ENCODE data around the gene IMPG2. TPM values are rescaled to one million over a fixed set of nuclear protein-coding genes. Genes with fewer than 3 reads are reported as not detected.

Gene IMPG2
- total RNA-seq, 1 experiment from 2014 or later, result 0.08 TPM

DNA sequence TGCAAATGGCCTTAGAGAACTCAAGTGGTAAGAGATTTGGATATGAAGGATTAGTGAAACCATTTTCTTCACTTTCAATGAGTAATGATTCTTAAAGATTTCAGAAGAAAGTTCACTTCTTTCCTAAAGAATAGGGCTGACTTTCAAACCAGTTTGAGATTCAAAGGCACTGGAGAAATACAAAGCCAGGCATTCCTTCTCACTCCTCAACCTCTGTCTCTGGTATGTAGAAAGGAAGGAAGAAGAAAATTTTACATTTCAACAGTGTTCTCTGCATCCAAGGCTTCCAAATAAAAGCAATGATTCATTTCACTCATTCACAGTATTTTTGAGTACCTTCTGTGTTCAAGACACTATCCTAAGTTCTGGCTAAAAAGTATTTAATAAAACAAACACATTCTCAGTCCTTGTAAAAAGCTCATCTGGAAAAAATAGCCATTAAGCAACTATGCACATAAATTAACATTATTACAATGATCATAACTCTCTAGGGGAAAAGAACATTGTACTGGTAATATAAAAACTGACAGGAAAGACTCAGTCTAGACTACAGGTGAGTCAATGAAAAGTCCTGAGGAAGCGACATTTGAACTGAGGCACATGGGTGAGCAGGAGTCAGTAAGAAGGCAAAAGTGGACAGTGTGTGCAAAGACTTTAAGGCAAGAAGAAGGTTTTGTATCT lies 79.5 kb downstream of the IMPG2 start:
- no peak for DNase-seq (ENCODE audit: low spot score)

DNA sequence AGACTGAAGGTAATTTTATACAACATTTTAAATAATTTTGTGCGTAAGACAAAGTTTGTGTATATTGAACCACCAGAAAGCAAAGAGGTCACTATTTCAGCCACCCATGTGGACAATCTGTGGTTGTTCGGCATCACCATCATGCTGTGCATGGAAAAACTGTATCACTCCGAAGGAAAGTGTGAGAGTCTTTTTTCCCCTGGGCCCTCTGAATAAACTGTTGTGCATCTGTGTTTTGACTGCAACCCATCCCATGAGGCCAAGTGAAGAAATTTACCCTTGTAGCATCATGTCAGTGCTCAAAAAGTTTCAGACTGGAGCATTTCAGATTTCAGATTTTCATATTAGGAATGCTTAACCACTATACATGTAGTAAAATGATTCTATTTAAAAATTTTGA lies 85.3 kb downstream of the IMPG2 start:
- DNase-seq (ENCODE audit: low spot score), result no peak

DNA sequence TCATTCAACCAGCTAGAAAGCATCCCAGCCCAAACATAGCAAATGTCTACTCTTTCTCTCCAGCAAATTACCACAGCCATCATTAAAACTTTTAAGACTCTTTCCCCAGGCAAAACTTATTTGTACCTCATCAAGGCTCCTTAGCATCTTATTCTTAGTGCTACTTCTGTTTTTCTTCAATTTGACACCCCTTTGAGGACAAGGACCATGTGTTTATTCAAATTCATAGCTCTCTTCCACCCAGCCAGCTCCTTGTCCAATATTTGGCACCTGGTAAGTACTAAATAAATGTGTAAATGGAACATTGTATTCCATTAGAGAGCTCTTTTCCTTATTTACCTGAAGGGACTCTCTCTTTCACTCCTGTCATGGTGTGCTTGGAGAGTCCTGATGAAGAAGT lies 89.8 kb downstream of the IMPG2 start:
- no peak for DNase-seq (ENCODE audit: low spot score)

DNA sequence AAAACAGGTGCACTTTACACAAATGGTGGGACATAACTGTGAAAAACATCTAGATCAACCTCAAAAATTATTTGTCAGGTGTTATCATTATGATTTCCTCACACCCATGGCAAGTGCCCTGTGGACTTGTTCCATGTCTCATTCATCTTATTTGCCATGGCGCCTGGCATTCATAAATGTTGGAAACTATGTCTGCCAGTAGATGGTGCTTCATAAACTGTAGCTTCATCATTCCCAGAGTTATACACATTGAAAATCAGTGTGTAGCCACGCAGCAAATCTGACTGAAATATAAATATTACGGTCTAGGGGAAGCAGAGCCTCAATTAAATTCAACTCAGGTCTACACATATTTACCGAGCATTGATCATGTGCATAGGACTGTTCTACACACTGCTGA lies 90.7 kb downstream of the IMPG2 start:
- peak; percentile 11 for DNase-seq (ENCODE audit: low spot score)

DNA sequence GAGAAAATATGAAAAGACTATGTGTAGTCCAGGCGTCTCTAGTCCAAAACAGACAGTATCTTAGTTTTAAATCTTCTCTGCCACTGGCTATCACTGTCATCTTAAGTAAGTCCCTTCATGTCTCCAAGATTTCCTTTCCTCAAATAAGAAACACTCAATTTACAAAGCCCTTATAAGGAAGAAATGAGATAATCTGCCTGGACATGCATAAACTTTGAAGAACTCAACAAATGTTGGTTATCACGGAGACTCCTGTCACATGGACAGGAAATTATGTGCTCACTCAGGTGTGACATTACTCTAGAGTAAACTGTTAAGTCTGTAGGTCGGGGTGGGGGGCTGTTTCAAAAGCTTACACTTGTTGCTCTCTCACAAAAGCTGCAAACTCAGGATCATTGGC lies 91.9 kb downstream of the IMPG2 start:
- no peak for DNase-seq (ENCODE audit: low spot score)

DNA sequence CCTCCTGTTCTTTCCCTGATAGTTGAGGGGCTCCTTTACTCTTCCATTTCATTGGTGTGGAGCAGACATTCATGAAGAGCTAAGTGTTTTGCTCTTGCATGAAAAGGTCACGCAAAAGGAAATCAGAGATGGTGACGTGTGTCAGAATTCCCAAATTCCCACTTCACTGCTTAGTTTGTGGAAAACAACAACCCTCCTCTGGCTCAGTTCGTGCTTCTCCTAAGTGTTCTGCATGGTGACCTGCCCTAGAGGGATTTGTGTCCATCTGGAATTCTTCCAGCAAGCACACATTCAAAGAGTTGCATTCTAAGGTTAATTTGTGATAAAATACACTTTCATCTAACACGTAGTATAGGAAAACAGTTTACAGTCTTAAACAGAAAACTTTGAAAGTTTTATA lies 95.6 kb downstream of the IMPG2 start:
- no peak for DNase-seq (ENCODE audit: low spot score)

DNA sequence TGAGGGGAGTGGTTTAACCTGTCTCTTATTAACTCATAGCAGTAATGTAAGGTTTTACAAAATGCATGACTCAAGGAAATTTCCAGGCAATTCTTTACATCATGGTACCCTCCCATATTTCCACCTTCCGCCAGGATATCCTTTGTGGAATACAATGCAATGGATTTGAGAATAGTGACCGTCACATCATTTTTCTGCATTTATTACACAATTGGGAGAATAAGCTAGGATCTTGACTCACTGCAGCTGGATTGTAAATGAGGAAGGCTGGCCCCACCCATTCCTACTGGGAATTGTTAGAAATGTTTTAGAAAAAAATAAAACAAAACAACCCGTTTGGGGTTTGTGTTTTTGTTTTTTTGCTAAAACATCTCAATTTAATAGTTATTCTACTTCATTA lies 97.4 kb downstream of the IMPG2 start:
- no peak for DNase-seq (ENCODE audit: low spot score)

DNA sequence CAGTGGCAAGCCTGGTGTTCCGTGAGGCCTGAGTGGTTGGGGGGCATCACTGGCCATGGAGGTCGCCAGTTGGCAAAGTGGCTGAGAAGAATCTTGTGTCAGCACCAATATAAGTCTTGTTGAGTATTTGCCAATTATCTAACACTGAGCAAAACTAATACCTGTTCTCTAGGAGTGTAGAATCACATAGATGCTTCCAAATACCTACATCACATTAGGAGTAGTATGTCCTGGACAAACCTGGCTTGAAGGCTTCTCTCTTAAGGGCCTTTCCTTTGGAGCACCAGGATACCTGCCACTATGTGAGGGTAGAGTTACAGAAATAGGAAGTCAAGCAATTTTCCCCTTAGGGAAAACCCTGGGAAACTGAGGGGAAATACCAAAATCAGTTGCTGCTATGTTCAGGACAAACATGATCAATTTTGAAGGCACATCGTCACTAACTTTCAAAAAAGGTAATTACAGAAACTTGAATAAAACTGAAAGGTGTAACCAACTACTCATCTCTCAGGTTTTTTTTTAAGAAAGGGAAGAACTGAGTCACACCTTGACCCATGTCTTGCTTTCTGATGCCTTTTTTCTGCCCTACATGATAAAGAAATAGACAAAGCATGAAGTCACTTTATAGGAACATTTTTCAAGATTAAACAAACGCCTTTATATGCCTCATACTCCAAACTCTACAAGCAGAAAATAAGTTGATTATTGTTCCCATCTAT lies 100.4 kb downstream of the IMPG2 start:
- DNase-seq (ENCODE audit: low spot score), result no peak

DNA sequence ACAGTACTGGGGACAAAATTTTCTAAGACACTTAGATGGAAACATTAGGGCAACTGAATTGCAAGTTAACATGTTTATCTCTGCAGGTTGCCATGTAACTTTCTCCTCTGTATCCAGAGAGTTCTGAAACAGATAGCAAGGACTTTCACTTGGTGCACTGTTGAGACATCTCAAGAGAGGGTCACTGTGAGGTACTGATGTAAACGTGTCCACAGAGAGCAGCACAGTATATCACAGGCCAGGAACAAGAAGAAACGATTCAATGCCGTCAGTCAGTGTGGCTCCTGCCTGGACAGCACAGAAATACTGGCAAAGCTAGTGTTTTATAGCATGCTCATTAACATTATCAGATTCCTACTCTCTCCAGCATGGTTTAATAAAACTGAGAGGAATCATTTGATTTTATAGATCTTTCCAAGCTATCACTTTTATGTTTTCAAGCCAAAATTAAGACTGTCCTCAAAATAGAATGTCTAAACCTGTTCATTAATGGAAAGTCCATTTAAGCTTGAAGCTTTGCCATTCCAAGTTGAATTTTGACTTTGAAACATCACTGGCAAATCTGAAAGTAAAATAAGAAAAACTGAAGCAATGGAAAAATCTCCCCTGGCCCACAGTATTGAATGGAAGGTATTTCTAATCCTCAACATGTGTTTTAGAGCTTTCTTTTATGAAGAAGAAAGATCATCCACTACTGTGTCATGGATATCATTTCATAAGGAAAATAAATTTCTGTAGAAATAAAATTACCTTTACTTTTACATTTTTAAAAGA lies 102.7 kb downstream of the IMPG2 start:
- DNase-seq (ENCODE audit: low spot score), result no peak

DNA sequence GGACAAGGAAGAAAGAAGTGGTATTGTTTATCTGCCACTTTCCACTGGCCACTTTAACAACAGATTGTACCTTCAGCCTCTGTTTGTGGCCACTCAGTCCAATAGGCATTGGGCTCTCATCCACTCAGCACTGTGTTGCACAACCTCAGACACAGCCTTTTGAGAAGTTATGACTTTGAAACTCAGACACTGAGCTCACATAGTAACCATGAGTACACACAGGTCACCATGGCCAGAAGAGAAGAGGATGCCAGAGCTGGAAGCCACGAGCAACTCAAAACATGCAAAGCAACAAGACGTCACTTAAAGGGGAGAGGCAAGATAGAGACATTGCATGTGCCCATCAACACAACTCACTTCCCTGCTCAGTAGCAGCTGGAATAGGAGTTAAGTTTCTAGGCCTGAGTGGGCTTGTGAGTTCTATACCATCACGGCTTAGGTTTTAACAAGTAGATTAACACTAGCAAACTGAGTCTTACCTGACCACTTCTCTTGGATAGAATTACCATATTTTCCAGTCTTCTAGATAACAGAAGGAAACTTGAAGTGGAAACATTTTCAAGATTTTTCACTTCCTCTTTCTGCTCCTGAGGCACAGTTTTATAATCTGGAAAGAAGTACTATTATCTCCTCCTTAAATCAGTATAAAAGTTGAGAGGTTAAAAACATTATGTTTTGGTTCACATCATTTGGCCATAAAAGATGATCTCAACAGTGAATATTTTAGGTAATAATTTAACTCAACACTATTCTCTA lies 103.5 kb downstream of the IMPG2 start:
- DNase-seq (ENCODE audit: low spot score), result no peak

DNA sequence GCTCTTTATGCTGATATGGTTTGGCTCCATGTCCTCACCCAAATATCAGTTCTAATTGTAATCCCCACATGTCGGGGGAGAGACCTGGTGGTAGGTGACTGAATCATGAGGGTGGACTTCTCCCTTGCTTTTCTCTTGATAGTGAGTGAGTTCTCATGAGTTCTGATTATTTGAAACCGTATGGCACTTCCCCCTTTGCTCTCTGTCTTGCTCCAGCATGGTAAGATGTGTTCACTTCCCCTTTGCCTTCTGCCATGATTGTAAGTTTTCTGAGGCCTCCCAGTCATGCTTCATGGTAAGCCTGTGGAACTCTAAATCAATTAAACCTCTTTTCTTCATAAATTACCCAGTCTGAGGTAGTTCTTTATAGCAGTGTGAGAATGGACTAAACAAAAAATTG lies 107.6 kb downstream of the IMPG2 start:
- no peak for DNase-seq (ENCODE audit: low spot score)

DNA sequence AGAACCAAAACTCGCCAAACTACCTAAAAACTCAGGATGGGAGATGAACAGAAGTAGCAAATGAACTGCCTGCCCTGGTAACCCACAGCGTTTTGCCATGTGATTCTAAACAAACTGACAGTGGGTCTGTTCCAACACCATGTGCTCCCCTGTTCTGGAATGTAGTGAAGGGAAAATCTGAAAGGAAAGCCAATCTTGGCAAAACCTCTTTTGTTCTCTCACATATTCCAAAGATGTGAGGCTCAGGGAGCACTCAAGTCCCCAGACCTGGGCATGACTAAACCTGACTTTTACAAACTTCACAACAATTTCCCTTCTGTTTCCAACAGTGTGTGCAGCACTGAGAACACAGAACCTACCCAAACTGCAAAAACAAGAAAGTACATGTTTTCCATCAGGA lies 116.1 kb downstream of the IMPG2 start:
- DNase-seq (ENCODE audit: low spot score), result no peak

DNA sequence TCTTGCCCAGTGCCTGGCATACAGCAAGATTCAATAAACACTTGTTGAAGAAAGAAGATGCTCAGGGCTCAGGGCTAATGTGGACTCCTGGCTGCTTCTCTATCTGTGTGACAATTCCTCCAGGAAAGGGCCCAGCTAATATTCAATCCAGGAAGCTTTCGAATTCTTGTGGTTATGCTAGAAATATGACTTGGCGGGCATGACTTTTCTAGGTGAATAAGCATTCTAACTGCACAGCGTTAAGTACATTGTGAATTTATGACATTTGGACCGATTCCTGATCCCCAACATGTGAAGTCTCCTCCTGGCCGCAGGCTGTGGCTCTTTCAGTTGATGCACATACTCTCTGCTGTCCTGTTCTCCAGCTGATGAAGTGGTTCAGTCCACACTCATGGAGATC lies 117.0 kb downstream of the IMPG2 start:
- DNase-seq (ENCODE audit: low spot score), result no peak

DNA sequence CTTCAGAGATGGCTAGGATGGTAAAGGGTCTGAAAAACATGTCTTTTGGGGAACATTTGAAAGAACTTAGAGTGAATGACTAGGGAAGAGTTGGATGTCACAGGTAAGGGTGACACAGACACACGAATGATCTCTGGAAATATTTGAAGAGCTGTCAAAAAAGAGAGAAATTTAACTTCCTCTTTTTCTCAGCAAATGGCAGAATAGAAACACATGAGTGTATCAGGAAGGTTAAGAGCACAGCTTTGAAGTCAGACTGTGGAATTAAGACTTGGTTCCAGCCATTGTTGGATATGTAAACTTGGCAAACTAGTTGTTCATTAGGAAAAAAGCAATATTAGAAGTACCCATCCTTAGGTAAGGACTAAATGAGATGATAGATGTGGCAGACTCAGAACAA lies 117.7 kb downstream of the IMPG2 start:
- no peak for DNase-seq (ENCODE audit: low spot score)

DNA sequence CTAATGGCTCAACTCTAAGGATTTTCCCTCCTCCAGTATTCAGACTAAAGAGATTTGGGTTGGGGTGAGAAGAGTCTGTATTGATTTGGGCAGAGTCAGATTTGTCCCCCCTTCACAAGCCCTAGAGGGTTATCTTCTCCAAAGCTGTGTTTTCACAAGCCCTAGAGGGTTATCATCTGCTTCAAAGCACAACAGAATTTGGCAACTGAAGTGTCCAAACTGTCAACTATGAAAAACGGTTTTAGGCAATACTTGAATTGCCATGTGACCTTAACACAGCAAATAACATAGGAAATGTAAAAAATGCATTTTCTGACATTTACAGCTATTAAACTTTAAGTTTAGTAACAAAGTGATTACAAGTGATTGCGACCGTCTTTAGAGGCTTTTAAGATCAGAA lies 119.9 kb downstream of the IMPG2 start:
- DNase-seq (ENCODE audit: low spot score), result no peak

DNA sequence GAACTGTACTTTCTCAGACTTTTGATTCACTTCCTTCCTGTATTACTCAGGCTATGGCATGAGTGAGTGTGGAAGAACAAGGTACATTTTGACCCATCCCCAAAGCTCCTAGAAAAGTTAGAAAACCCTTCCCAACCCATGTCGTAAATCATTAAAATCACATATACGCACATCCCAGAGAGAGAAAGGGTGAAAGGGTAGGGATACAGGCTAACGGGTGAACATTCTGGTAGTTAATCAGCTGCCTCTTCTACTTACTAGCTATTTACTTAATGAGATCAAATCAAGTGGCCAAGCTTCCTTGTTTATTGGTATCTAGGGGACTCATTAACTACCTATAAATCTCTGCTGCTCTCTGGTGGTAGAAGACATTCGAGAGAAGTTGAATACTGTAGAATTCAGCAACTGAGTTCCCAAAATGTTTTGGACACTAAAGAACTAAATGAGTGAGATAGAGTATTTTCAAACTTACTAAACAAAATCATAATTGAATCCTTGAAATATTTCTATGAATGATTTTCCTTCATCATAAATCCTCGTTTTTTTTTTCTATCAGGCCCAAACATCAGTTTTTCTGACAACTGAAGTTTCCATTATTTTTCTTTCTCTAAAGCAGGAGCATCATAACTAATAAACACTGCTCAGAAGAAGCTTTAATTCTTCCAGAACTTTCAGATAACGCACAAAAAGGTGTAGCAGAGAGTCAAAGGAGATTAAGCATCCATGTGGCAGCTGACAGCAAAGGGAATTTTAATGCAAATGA lies 124.2 kb downstream of the IMPG2 start:
- DNase-seq (ENCODE audit: low spot score), result peak; percentile 48

DNA sequence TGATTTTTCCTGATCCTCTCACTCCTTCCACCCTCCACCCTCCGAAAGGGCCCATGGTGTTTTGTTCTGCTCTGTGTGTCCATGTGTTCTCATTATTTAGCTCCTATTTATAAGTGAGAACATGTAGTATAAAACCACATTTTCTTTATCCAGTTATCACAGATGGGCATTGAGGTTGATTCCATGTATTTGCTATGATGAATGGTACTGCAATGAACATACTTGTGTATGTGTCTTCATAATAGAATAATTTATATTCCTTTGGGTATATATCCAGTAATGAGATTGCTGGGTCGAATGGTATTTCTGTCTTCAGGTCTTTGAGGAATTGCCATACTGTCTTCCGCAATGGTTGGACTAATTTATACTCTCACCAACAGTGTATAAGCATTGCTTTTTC lies 126.0 kb downstream of the IMPG2 start:
- DNase-seq (ENCODE audit: low spot score), result no peak

DNA sequence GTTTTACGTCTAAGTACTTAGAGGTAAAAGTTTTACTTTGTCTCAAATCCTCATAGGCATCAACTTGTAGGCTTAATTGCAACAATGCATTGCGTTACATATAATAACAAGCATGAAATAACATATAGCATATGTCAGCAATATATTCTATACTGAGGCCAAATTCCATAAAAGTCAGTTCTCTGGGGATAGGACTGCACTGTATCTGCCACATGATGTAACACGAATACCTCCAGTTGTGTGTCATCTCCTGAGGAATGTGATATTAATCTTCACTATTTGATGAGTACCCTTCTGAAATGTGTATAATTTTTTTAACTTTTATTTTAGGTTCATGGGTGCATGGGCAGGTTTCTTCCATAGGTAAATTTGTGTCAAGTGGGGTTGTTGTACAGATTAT lies 126.4 kb downstream of the IMPG2 start:
- DNase-seq (ENCODE audit: low spot score), result no peak

DNA sequence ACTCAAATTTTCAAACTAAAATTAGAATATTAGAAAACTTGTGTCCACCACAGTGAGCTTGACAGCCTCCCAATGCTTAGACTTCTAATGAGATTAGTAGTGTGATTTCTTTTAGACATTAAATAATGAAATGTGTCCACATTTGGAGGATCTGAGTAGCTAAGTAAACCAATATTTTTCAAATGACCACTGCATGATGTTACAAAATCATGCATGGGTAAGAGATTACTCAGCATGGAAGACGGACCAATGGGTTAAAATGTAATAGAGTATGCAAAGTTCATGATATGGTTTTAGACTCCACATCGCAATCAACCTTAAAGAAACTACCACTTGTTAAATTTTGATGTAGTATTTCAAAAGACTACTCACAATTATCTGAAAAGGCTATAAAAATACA lies 130.6 kb downstream of the IMPG2 start:
- DNase-seq (ENCODE audit: low spot score), result no peak

DNA sequence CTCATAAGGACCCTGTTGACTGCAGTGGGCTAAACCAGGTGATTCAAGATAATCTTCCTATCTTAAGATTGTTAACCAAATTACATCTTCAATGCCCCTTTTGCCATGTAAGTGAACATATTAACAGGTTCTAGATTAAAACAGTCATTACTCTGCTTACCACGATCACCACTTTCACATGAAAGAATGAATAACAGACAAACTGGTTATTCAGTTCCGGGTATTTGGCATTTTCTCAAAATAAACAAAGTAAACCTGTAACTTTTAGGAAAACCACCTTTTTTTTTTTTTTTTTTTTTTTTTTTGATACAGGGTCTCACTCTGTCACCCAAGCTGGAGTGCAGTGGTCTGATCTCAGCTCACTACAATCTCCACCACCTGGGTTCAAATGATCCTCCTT lies 131.2 kb downstream of the IMPG2 start:
- DNase-seq (ENCODE audit: low spot score), result no peak

DNA sequence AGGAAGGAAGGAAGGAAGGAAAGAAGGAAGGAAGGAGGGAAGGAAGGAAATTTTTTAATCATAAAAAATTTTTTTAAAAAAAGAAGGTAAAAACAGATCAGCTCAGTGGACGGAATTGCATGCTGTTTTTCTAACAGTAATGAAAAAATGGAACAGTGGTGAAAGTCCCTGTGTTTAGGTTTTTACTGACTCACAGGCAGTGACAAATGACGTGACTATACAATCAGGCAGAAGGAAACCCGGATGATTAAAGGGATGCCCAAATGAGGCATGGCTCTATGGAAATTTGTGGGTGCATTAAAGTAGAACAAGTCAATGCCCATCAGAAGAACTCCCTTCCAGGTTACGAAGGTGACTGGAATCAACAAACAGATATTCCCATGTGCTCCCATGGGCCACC lies 135.0 kb downstream of the IMPG2 start:
- DNase-seq (ENCODE audit: low spot score), result no peak

DNA sequence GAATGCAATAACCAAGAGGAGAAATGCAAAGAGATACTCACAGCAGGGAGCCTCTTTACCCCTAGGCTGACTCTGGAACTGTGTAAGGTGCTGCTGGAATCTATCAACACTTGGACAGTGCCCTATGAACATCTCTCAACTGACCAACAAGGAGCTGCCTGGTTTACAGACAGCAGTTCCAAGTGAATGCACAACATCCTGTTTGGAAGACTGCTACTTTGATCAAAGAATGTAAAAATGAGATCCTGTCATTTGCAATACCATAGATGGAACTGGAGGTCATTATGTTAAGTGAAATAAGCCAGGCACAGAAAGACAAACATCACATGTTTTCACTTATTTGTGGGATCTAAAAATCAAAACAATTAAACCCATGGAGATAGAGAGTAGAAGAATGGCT lies 136.3 kb downstream of the IMPG2 start:
- no peak for DNase-seq (ENCODE audit: low spot score)

Measured in H4 (cell line).